T-helper 1 cell treated with Interleukin-12 subunit alpha and Interleukin-12 subunit beta and Interleukin-4 antibody, amounts not matched to agents 30 ng/mL and 1 ng/mL, for 36 hours (primary cell): Measurements from ENCODE around the gene ABO. TPM values are rescaled to one million over a fixed set of nuclear protein-coding genes. Genes with fewer than 3 reads are reported as not detected.
"Not testable (repeated sequence)": the region's sequence is repeated elsewhere in the genome, so short reads cannot be mapped to it uniquely, and the experiment has no call there.

Source experiments
- intact Hi-C: fragments of 100-400 bp; cut with micrococcal nuclease; formaldehyde crosslinking; loops from one replicate; pipeline ENCODE4 v1.15.1; 2024
- total RNA-seq: library from RNA; stranded (reverse); gene quantifications from 2 replicates; pipeline ENCODE4 v1.2.3, GENCODE V29; 2022

ABO gene
- total RNA-seq = 2.1 and 2.5 TPM in 2 replicates

GRCh38 chr9:133275105-133276000, at the start of gene ABO:
ABO (minus strand) TSS chr9:133275201.
- intact Hi-C loops = no loop called here

DNA sequence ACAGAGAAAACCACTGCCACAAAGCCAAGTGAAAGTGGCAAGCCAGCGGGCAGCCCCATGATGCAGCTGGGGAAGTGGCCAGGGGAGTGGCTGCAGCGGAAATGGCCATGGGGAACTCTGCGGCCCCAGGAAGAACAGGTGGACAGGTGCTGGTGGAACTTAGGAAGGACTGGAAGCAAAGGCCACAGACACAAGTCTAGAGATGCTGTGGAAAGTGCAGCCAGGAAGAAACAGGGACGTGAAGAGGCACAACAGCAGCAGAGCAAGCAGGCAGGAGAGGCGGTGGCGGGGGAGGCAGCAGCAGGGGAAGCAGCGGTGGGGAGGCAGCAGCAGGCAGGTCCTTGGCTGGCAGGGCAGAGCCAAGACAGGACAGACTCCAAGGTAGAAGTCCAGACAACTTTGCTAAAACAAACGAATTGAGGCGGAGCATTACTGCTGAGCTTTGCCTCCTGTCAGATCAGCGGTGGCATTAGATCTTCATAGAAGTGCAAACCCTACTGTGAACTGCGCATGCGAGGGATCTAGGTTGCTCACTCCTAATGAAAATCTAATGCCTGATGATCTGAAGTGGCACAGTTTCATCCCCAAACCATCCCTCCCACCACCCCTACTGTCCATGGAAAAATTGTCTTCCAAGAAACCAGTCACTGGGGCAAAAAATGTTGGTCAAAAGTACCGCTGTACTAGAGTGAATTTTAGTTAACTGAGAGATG, 49.1 kb upstream of the ABO start:
- intact Hi-C loops = no loop called here

GRCh38 chr9:133323211-133323610, 48.2 kb upstream of the ABO start:
- intact Hi-C loops = no loop called here

- intact Hi-C loops = no loop called here
Observed at GRCh38 chr9:133322701-133323100, 47.7 kb upstream of the ABO start.

DNA sequence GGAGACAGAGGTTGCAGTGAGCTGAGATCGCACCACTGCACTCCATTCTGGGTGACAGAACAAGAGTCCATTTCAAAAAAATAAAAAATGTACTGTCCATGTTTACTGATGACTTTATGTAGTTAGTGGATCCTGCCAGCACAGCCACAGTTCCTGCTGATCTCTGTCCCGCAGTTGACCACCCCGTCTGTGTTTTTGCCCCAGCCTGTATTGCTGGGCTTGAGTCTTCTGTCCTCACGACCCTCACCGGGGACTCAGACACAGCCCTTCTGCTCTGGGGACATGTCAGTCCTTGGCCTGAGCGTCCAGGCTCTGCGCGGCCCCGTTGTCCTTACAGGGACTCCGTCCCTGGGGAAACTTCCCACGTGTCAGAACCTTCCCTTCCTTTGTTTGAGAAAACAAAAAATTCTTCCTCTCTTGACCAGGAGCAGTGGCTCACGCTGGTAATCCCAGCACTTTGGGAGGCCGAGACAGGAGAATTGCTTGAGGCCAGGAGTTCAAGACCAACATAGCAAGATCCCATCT, 46.5 kb upstream of the ABO start:
- intact Hi-C loops = no loop called here

DNA sequence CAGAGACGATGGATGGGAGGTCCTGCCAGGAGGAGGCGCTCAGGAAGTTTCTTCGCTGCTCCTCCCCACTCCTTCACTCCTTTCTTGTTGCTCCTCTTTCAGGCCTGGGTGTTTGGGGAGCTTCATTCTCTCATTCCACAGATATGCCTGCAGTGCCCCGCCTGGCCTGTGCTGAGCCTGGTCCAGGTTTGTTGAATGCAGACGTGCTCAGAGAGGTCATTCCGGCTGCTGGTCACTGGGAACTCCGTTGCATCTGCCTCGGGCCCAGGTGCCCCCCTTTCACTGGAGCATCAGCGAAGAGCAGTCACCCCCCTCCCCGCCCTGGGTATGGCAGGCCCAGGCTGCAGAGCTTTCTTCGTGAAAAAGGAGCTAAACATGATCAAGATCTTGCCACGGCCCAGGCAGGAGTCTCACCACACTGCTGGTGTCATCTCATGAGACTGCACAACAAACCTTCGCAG, 45.5 kb upstream of the ABO start:
- intact Hi-C loops = no loop called here

DNA sequence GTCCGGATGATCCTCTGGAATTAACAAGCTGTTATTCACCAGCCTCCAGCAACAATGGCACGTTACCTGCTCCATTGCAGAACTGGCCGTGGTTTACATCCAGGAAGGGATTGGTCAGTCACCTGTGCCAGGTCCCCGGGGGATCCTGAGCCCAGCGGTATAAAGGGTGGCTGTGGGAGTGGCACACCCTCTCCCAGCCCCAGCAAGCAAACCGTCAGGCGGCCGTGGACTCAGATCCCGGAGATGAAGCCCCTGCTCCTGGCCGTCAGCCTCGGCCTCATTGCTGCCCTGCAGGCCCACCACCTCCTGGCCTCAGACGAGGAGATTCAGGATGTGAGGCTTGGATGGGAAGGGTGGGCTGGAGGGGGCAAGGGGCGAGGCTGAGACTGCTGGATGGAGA, 42.5 kb upstream of the ABO start:
- intact Hi-C loops = not testable (repeated sequence)

- intact Hi-C loops = no loop called here
Observed at GRCh38 chr9:133315997-133316396, 41.0 kb upstream of the ABO start.

DNA sequence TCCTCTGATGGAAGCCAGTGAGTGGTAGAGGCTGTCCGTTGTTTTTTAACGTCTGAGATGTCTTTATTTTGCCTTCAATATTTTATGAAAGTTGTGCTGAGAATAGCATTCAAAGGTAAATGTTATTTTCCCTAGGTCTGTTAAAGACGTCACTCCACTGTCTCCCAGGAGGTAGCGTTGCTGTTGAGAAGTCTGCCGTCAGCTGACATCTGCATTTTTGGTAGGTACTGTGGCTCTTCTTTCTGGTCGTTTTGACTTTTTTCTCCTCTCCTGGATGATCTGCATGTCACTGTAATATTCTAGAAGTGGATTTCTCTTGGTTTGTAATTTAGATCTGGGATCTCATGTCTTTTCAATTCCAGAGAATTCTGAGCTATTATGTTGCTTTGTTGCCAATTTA, 34.6 kb upstream of the ABO start:
- intact Hi-C loops = no loop called here

- intact Hi-C loops = no loop called here
Observed at GRCh38 chr9:133307301-133307700, 32.3 kb upstream of the ABO start.

GRCh38 chr9:133306242-133307204, 31.5 kb upstream of the ABO start:
- intact Hi-C loops = no loop called here

GRCh38 chr9:133305731-133306130, 30.7 kb upstream of the ABO start:
- intact Hi-C loops = no loop called here

GRCh38 chr9:133304477-133305377, 29.7 kb upstream of the ABO start:
- intact Hi-C loops = no loop called here

DNA sequence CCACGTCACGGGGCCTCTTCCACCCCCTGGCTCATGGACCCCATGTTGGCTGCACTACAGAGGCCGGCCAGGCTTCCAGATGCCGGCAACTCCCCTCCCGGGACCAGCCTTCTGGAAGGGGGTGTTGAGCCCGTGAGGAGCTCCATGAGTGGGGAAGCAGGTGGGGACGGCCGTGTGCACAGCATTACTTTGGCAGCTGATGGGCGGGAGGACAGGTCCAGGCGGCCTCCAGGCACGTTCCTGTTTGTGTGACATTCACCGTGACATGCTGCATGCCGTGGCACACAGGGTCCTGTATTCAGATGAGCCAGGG, 29.1 kb upstream of the ABO start:
- intact Hi-C loops = no loop called here

- intact Hi-C loops = no loop called here
Observed at GRCh38 chr9:133303266-133304157, 28.5 kb upstream of the ABO start.

DNA sequence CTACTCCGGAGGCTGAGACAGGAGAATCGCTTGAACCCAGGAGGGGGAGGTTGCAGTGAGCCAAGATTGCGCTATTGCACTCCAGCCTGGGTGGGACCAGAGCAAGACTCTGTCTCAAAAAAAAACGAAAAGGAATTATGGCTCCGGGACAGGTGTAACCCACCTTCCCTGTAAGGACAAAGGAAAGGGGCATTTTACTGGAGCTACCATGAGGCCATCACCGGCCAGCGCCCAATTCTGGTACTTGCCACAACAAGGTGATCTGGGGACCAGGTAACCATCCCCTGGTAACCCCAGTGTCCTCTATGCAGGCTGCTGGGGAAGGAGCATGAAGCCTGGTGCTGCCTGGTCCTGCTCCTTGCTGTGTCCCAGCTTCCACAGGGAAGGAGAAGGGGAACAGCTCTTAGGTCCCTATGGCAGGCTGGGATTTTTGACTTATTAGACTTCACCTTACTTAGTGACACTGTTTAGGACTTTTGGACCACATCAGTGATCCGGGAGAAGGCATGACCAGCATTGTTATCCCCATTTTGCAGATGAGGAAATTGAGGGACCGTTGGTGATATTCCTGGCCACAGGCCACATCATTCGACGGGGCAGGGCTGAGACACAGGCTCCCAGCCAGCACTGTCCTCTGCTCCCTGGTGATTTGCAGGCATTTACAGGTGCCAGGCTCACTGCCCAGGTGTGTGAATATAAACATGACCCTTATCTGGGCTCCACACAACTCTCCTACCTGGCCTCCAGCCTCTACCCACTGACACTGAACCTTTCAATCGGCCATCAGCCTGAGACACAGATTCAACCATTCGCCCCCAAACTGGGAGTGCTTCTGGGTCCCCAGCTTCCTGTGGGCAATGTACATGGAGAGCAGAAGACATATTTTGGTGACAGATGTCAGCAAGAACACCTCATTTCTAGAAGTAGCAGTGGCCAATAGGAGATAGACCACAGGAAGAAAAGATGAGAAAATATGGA, 26.5 kb upstream of the ABO start:
- intact Hi-C loops = no loop called here

DNA sequence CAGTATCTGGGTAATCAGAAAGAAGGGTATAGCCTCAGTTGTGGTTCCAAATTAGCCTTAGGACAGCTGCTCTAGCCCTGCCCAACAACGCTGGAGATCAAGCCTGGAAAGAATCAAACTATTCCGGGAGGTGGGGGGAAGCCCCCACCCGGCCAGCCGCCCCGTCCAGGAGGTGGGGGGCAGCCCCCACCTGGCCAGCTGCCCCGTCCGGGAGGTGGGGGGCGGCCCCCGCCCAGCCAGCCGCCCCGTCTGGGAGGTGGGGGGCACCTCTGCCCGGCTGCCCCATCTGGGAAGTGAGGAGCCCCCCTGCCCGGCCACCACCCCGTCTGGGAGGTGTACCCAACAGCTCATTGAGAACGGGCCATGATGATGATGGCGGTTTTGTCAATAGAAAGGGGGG, 25.0 kb upstream of the ABO start:
- intact Hi-C loops = not testable (repeated sequence)

DNA sequence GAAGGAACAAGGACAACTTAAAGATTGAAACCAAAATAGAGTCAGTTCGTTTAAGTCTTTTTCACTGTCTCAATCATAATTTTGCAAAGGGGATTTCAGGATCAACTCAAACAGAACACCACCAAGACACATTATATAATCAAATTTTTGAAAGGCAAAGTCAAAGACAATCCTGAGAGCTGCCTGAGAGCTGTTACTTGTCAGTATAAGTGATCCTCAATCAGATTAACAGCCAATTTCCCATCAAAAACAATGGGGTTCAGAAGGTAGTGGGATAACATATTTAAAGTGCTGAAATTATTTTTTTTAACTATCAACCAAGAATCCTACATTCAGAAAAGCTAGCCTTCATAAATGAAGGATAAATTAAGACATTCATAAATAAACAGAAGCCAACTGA, 19.3 kb upstream of the ABO start:
- intact Hi-C loops = no loop called here
